Thyroid gland (tissue), 4 donors: ENCODE data around the gene WDR70. TPM values are rescaled to one million over a fixed set of nuclear protein-coding genes. Genes with fewer than 3 reads are reported as not detected.

Source experiments
- DNase-seq, 2 donors: peaks; one replicate each; pipeline ENCODE4 v3.0.0-alpha.2; 2019
- H3K27ac ChIP-seq, 3 donors: fragments of 200-600 bp; sonication (generic); 1 replicate in 2 of 3; 2 replicates in 1 of 3; pipeline ENCODE4 v1.5.1; 2016 to 2019; ENCODE audit warnings: mild to moderate bottlenecking in 1 of 3, moderate library complexity in 1 of 3
- H3K27me3 ChIP-seq: fragments of 200-600 bp; sonication (generic); one replicate; pipeline ENCODE4 v1.5.1; 2019
- H3K36me3 ChIP-seq, 2 donors: fragments of 200-600 bp; sonication (generic); one replicate each; pipeline ENCODE4 v1.5.1; 2016 to 2019
- H3K4me1 ChIP-seq, 2 donors: fragments of 200-600 bp; sonication (generic); one replicate each; pipeline ENCODE4 v1.5.1; 2017 to 2019
- H3K4me3 ChIP-seq, 3 donors: fragments of 200-600 bp; sonication (generic); replicated peaks in 1 of 3; 1 replicate in 2 of 3; 2 replicates in 1 of 3; pipeline ENCODE4 v1.5.1; 2016; ENCODE audit warnings: mild to moderate bottlenecking in 1 of 3
- H3K9me3 ChIP-seq: fragments of 200-600 bp; sonication (generic); one replicate; pipeline ENCODE4 v1.5.1; 2017
- POLR2A ChIP-seq, 2 donors: fragments of 450-650 bp; IDR thresholded peaks; one replicate each; pipeline ENCODE4 v1.6.1; 2017; ENCODE audit warnings: antibody characterized with exemption in 2 of 2, mild to moderate bottlenecking in 2 of 2, moderate library complexity in 1 of 2
- WGBS, 2 donors: methylation state at CpG; one replicate each; pipeline ENCODE4 v1.1.5; 2017; 5-methylcytosine and 5-hydroxymethylcytosine counted together
- intact Hi-C: fragments of 100-400 bp; cut with DNase I; formaldehyde crosslinking; loops from one replicate; pipeline ENCODE4 v1.15.1; 2023
- total RNA-seq, 4 donors: library from RNA; depleted of rRNA; stranded (reverse); fragments of >200 nt; gene quantifications; one replicate each; pipeline ENCODE4 v1.2.3, GENCODE V29; 2016
- TF ChIP-seq, protein P1 (sequence below), 6 experiments: fragments of 200-600 bp in 3 of 6; fragments of 450-650 bp in 3 of 6; sonication (generic) in 3 of 6; IDR thresholded peaks; one replicate each; pipeline ENCODE4 v1.5.1; 2016 to 2019; ENCODE audit warnings: antibody characterized with exemption in 6 of 6, mild to moderate bottlenecking in 2 of 6, inconsistent platforms in 1 of 6, moderate library complexity in 1 of 6

The WDR70 gene
- total RNA-seq, 4 donors from 2014 or later: 31.3 to 103 (median 33.5) TPM

DNA sequence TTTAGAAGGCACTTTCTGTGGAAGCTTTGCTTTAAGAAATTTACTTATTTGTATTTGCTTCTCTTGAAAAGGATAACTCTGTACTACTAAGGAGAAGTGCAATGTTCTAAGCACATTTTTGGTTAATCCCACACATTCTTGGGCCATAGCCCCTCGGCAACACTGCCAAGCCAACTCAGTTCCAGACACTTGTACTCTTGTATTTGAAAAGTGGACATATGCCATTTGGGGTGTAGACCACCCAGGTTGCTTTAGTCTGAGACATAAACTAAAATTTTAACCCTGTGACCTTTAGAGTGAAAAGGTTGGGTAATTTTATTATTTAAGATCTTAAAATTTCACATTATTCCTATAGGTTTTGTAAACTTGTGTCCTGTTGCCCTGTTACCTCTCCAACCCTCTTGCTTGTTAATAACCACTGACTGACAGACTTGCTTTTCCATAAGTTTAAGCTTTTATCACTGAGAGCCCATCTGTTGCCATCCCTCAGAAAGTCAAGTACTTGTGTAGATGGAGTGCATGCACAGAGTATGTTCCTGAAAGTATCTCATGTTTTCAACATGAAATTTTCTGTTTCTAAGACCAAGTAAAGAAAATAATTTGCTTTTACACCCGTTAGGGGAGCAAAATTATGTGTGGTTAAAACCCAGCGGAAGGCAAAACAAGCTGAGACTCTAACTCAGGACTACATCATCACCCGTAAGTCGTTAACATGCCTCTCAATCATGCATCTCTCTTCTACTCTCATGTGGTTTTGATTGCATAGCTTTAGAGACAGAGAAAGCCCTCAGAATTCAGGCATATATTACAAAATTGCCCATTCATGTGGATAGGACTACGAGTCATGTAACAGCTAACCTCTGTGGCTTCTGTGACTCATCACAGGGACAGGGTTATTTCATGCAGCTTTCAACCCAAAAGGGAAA lies 343.4 kb downstream of the WDR70 start:
- Histone ChIP-seq H3K4me1 (peaks cover under 1 to 6% of the 10 kb centered on the region in 2 donors), H3K27ac (no peak overlapping the region), H3K27me3 (no peaks in the 10 kb centered on the region), H3K9me3 (no peaks in the 10 kb centered on the region), H3K36me3 (peaks cover 5 to 9% of the 10 kb centered on the region in 2 donors), H3K4me3 (no peak overlapping the region)
- TF ChIP-seq, protein P1, sequence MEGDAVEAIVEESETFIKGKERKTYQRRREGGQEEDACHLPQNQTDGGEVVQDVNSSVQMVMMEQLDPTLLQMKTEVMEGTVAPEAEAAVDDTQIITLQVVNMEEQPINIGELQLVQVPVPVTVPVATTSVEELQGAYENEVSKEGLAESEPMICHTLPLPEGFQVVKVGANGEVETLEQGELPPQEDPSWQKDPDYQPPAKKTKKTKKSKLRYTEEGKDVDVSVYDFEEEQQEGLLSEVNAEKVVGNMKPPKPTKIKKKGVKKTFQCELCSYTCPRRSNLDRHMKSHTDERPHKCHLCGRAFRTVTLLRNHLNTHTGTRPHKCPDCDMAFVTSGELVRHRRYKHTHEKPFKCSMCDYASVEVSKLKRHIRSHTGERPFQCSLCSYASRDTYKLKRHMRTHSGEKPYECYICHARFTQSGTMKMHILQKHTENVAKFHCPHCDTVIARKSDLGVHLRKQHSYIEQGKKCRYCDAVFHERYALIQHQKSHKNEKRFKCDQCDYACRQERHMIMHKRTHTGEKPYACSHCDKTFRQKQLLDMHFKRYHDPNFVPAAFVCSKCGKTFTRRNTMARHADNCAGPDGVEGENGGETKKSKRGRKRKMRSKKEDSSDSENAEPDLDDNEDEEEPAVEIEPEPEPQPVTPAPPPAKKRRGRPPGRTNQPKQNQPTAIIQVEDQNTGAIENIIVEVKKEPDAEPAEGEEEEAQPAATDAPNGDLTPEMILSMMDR (IDR thresholded peaks at IDR 0.05): no peak
- TF ChIP-seq POLR2A (IDR thresholded peaks at IDR 0.05): no peak
- no peak for DNase-seq
- intact Hi-C loops: no loop called here
- WGBS, 2 donors: 83 to 90% methylated on average over 6 of the region's 6 CpGs

DNA sequence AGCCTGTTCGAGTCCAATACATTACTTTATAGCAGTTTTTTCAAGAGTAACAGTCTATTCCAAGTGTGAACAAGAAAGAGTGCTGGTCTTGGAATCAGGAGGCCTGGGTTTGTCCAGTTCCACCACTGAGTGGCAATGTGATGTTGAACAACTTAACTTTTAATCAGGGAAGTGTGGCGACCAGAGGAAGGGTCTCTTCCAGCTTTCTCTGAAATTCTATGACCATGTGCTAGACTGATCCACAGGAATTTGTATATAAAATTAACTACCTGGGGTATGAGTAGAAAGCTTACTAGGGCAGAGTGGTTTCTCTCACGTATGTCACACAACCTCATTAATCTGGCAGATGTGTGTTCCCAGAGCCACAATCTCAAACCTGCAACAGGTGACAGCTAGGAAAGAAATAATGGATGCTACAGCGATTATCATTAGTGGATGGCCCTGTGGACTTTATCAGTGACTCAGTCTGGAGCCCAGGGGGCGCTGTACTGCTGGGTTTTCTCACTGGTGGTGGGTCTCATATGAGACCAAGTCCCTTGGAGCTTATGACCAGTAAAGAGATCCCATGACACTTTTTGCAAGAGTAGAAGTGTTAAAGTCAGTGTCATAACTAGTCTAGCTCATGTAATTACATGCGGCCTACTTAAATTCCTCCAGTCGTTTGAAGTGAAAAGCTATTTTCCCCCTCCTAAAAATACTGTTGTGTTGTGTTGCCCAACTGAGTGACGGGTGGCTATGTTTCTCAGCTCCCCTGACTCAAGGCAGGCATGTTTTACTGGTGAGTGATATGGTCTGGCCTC lies 344.2 kb downstream of the WDR70 start:
- intact Hi-C loops: no loop called here
- Histone ChIP-seq H3K27ac (no peak overlapping the region), H3K4me3 (no peak overlapping the region), H3K27me3 (no peaks in the 10 kb centered on the region), H3K36me3 (peaks cover 7 to 14% of the 10 kb centered on the region in 2 donors), H3K9me3 (no peaks in the 10 kb centered on the region), H3K4me1 (no peaks in the 10 kb centered on the region)
- no peak for DNase-seq
- 84 to 88% methylated on average over 8 of the region's 8 CpGs for WGBS, 2 donors
- TF ChIP-seq, protein P1 (IDR thresholded peaks at IDR 0.05): no peak
- no peak for TF ChIP-seq POLR2A (IDR thresholded peaks at IDR 0.05)

DNA sequence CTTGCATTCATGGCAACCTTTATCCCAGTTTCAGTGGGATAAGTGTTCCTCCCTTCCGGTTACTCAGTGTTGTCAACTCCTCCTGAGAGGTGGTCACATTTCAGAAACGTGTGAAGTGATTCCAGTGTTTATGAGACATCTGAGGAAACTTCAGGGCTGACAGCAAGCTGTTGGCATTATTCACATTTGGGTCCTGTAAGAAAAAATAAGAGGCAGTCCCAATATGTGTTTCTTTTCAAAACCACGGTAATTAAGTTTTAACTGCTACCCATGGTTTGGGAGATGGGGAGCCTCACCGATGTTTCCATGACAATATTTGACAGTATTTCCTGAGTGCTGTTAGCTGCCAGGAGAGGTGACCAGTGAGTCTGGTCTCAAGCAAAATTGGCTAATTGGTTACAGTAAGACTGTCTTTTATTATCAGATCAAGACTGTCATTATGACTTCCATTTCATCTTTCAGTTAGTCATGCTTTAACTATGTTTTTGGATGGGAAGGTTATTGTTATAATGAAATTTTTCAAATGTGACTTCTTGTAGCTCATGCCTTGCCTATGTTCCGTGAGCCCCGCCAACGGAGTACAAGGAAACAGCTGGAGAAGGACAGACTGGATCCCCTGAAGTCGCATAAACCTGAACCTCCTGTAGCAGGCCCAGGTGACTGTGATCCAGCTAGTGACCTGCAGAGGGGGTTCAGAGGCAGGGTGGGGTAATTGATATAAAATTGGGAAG lies 345.4 kb downstream of the WDR70 start:
- H3K27me3 ChIP-seq: no peaks in the 10 kb centered on the region
- peaks cover 7 to 14% of the 10 kb centered on the region in 2 donors for H3K36me3 ChIP-seq
- no peaks in the 10 kb centered on the region for H3K4me1 ChIP-seq
- TF ChIP-seq, protein P1 (IDR thresholded peaks at IDR 0.05): no peak
- no peak for TF ChIP-seq POLR2A (IDR thresholded peaks at IDR 0.05)
- no peak overlapping the region for H3K4me3 ChIP-seq
- 94 to 96% methylated on average over 8 of the region's 8 CpGs for WGBS, 2 donors
- no peaks in the 10 kb centered on the region for H3K9me3 ChIP-seq
- DNase-seq: no peak
- H3K27ac ChIP-seq: no peak overlapping the region
- intact Hi-C loops: no loop called here

DNA sequence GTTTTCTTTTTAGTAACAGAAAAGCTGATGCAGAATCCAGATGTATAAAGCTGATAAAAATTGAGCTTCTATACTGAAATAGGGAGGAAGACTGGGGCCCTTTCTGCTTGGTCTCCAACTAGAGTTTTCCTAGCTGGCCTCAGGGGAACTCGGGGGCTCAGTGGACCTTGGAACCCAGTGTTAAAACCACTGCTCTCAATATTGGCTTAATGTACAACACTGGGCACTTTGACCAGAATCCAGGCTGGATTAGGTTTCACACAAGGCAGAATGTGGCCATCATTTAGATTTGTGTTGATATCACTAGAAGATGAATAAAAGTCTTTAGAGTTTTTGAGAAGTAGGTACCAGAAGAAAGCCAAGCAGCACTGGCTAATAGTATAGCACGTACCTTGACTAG lies 346.1 kb downstream of the WDR70 start:
- intact Hi-C loops: no loop called here

More for the DNA sequence above, 346.1 kb downstream of the WDR70 start:
- no peak for TF ChIP-seq POLR2A (IDR thresholded peaks at IDR 0.05)
- TF ChIP-seq, protein P1 (IDR thresholded peaks at IDR 0.05): no peak
- H3K9me3 ChIP-seq: no peaks in the 10 kb centered on the region
- no peaks in the 10 kb centered on the region for H3K27me3 ChIP-seq
- H3K27ac ChIP-seq: no peak overlapping the region
- no peak for DNase-seq
- H3K4me1 ChIP-seq: no peaks in the 10 kb centered on the region
- peaks cover 7 to 14% of the 10 kb centered on the region in 2 donors for H3K36me3 ChIP-seq
- H3K4me3 ChIP-seq: no peak overlapping the region
- 96 to 100% methylated on average over 2 of the region's 2 CpGs for WGBS, 2 donors
